ENCODE measurements around the gene ZNF474. TPM values are rescaled to one million over a fixed set of nuclear protein-coding genes. Genes with fewer than 3 reads are reported as not detected.

ZNF474 gene
- total RNA-seq, 1 donor from 2014 or later = not detected

DNA sequence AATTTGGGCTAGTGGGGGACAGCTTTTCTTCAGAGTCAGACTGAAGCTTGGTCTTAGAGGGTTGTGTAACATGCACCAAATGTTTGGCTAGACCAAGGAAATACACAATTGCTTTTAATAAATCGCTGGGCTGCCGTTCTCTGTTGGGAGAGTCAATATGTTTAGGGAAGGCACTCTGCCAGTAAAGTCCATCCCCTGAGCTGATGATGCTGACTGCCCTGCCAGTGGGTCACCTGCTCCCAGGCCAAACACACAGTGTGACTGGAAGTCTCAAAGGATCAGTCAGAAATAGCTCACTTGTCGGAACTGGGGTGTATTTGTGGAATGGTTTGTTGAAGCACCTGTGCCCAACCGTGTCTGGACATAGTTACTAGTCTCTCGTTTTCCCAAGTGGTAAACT is 17.9 kb upstream of the ZNF474 start:
- no peaks in the 10 kb centered on the region for H3K4me1 ChIP-seq
- no peaks in the 10 kb centered on the region for H3K36me3 ChIP-seq
- H3K9me3 ChIP-seq = no peaks in the 10 kb centered on the region
- no peaks in the 10 kb centered on the region for H3K27me3 ChIP-seq
- TF ChIP-seq, protein P1, sequence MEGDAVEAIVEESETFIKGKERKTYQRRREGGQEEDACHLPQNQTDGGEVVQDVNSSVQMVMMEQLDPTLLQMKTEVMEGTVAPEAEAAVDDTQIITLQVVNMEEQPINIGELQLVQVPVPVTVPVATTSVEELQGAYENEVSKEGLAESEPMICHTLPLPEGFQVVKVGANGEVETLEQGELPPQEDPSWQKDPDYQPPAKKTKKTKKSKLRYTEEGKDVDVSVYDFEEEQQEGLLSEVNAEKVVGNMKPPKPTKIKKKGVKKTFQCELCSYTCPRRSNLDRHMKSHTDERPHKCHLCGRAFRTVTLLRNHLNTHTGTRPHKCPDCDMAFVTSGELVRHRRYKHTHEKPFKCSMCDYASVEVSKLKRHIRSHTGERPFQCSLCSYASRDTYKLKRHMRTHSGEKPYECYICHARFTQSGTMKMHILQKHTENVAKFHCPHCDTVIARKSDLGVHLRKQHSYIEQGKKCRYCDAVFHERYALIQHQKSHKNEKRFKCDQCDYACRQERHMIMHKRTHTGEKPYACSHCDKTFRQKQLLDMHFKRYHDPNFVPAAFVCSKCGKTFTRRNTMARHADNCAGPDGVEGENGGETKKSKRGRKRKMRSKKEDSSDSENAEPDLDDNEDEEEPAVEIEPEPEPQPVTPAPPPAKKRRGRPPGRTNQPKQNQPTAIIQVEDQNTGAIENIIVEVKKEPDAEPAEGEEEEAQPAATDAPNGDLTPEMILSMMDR (IDR thresholded peaks at IDR 0.05) = no peak
- intact Hi-C loops (cut with DNase I) = no loop called here
- no peak overlapping the region for H3K27ac ChIP-seq
- no peak for DNase-seq (ENCODE audit: low spot score in 2 of 2)
- H3K4me3 ChIP-seq = no peak overlapping the region

DNA sequence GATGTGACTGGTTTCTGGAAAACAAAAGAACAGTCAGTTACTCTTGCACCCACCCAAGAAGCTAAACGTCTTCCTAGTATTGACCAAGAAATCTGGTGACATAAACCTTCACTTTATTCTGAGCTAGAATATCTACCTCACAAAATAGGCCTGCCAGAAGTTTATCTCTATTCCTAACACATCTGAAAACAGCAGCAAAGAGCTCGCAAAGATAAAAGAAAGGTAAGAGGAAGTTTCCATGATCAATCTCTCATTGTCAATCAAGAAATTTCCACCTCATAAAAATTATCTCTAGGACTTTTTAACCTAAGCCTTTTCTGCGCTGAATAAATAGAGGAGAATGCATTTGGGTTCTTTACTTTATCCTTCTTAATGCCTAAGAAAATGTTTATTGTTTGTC is 17.3 kb upstream of the ZNF474 start:
- no peaks in the 10 kb centered on the region for H3K9me3 ChIP-seq
- no peaks in the 10 kb centered on the region for H3K4me1 ChIP-seq
- TF ChIP-seq, protein P1 (IDR thresholded peaks at IDR 0.05) = no peak
- no peak overlapping the region for H3K4me3 ChIP-seq
- H3K27me3 ChIP-seq = no peaks in the 10 kb centered on the region
- intact Hi-C loops (cut with DNase I) = no loop called here
- no peak overlapping the region for H3K27ac ChIP-seq
- no peaks in the 10 kb centered on the region for H3K36me3 ChIP-seq
- DNase-seq (ENCODE audit: low spot score in 2 of 2) = no peak

DNA sequence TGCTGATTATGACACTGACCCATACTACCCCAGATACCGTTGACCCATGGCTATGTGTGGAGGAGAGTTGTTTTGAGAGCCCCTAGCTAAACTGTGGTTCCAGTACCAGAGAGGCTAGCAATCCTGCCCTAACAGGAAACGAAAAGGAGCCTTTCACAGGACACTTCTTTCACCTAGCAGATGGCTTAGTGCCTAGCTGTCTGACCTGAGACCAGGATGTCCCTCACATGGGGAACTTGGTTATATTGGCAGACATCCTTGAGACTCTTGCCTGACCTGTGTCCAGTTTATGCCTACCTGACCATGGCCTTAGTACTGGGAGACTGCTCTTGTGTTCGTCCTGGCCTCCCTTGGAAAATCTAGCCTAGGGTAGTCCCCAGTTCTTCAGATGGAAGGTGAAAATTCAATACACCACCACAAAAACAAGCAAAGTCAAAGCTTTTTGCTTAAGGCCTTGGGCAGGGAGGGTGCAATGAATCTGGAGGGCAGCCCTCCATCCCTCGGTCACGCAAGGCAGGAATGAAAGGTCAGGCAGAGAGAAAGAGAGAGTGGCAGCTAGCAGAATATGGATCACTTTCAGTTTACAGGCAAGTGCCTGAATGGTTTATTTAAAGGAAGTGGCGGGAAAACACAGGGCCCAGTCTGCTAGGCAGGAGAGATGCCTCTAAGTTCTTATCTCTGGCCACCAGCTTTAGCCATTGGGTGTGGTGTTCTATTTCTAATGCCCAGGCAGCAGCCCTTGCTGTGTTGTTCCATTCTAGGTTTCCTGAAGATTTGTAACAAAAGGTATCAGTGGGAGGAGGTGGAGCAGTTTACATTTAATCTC is 16.4 kb upstream of the ZNF474 start:
- Histone ChIP-seq H3K36me3 (no peaks in the 10 kb centered on the region), H3K9me3 (no peaks in the 10 kb centered on the region), H3K27me3 (no peaks in the 10 kb centered on the region), H3K4me3 (no peak overlapping the region), H3K4me1 (no peaks in the 10 kb centered on the region), H3K27ac (no peak overlapping the region)
- TF ChIP-seq, protein P1 (IDR thresholded peaks at IDR 0.05) = no peak
- no peak for DNase-seq (ENCODE audit: low spot score in 2 of 2)
- intact Hi-C loops (cut with DNase I) = no loop called here

DNA sequence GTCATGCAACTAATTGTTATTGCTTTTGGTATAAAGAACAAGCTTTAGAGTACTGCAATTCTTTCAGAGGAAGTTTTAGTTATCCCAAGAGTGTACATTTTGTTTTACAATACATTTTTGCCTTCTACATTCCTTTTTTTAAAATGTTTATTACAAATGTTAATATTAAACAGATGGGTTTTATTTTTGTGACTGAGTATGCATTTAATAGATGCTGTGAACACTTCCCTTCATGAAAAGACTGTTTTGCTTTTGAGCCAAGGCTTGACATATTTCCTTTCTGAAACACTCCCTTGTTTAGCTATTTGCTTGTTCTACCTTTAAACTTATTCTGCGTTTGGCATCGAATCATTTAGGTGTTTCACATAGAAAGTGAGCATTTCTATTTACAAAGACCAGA is 14.8 kb upstream of the ZNF474 start:
- Histone ChIP-seq H3K36me3 (no peaks in the 10 kb centered on the region), H3K4me3 (no peak overlapping the region), H3K4me1 (no peaks in the 10 kb centered on the region), H3K27ac (no peak overlapping the region), H3K9me3 (no peaks in the 10 kb centered on the region), H3K27me3 (no peaks in the 10 kb centered on the region)
- intact Hi-C loops (cut with DNase I) = no loop called here
- TF ChIP-seq, protein P1 (IDR thresholded peaks at IDR 0.05) = no peak
- no peak for DNase-seq (ENCODE audit: low spot score in 2 of 2)

DNA sequence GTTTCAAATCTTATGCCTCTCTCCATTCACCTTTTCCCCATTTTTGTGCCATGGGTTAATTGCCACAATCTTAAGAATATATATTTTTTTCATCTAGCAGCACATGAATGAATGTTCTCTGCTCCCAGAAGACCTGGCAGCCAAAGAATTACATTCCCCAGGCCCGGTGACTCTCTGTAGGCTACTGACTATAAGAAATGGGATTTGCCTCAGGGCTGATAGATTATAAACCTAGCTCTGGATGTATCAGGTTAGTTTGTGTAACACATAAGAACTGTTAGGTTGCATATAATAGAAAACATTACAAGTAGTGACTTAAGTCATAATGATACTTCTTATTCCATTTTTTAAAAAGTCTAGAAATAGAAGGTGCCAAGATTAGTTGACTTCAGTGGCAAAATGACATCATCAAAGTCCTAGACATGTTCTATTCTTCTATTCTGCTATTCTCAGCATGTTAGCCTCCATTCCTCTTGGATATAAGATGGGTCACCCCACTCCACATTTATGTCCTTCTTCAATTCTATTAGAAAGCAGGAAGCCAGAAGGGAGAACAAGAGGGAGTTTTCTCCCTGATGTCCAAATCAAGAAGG is 10.9 kb upstream of the ZNF474 start:
- no peaks in the 10 kb centered on the region for H3K4me1 ChIP-seq
- H3K4me3 ChIP-seq = no peak overlapping the region
- DNase-seq (ENCODE audit: low spot score in 2 of 2) = no peak
- H3K27ac ChIP-seq = no peak overlapping the region
- no peaks in the 10 kb centered on the region for H3K36me3 ChIP-seq
- TF ChIP-seq, protein P1 (IDR thresholded peaks at IDR 0.05) = no peak
- H3K9me3 ChIP-seq = no peaks in the 10 kb centered on the region
- H3K27me3 ChIP-seq = no peaks in the 10 kb centered on the region
- intact Hi-C loops (cut with DNase I) = no loop called here
